ENCODE data around the gene GFRA1.
"Not testable (repeated sequence)": the region's sequence is repeated elsewhere in the genome, so short reads cannot be mapped to it uniquely, and the experiment has no call there.

GFRA1 gene

GRCh38 chr10:116039612-116040011, 233.4 kb downstream of the GFRA1 start:
- no peak for TF ChIP-seq CTCF (IDR thresholded peaks at IDR 0.05; ENCODE audit: low read depth, low read length)

GRCh38 chr10:116038259-116038658, 234.7 kb downstream of the GFRA1 start:
- H3K4me3 ChIP-seq (ENCODE audit: low read depth, low read length), result no peak overlapping the region
- no peak for TF ChIP-seq CTCF (IDR thresholded peaks at IDR 0.05; ENCODE audit: low read depth, low read length)

More at GRCh38 chr10:116039612-116040011, 233.4 kb downstream of the GFRA1 start:
- H3K4me3 ChIP-seq (ENCODE audit: low read depth, low read length), result no peak overlapping the region

- not testable (repeated sequence) for H3K4me3 ChIP-seq (ENCODE audit: low read depth, low read length)
Observed at GRCh38 chr10:116035406-116035805, 237.6 kb downstream of the GFRA1 start.

GRCh38 chr10:116030576-116030975, 242.4 kb downstream of the GFRA1 start:
- no peak for TF ChIP-seq CTCF (IDR thresholded peaks at IDR 0.05; ENCODE audit: low read depth, low read length)
- H3K4me3 ChIP-seq (ENCODE audit: low read depth, low read length), result no peak overlapping the region

- TF ChIP-seq CTCF (IDR thresholded peaks at IDR 0.05; ENCODE audit: low read depth, low read length), result no peak
- no peak overlapping the region for H3K4me3 ChIP-seq (ENCODE audit: low read depth, low read length)
Observed at GRCh38 chr10:116029826-116030225, 243.2 kb downstream of the GFRA1 start.

DNA sequence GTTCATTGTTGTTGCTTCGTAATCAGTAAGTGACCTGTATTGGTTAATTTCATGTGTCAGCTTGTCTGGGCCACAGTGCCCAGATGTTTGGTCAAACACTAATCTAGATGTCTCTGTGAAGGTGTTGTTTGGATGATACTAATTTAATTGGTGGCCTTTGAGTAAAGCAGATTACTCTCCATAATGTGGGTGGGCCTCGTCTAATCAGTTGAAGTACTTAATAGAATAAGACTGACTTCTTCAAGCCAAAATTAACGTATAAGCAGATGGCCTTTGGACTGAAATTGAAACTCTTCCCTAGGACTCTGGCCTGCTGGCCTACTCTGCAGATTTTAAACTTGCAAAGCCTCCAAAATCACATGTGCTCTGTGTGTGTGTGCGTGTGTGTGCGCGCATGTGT, 245.7 kb downstream of the GFRA1 start:
- H3K4me3 ChIP-seq (ENCODE audit: low read depth, low read length), result no peak overlapping the region
- no peak for TF ChIP-seq CTCF (IDR thresholded peaks at IDR 0.05; ENCODE audit: low read depth, low read length)

DNA sequence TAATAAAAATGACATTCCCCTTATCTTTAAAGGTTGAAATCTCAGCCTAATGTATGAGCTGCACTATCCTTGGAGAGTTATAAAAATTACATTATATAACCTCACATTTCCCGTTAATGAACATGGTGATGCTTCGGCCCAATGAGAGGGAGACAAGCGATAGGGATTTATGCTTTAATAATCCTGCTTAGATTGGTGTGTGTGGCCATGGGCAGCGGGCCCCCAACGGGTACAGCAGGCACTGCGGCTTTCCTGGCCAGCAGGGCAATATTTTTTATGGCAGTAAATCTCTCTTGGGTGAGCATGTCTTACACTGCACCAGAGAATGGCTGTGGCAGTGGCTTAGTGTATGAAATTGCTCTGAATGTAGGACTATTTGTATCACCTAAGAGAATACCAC, 246.3 kb downstream of the GFRA1 start:
- no peak overlapping the region for H3K4me3 ChIP-seq (ENCODE audit: low read depth, low read length)
- no peak for TF ChIP-seq CTCF (IDR thresholded peaks at IDR 0.05; ENCODE audit: low read depth, low read length)

DNA sequence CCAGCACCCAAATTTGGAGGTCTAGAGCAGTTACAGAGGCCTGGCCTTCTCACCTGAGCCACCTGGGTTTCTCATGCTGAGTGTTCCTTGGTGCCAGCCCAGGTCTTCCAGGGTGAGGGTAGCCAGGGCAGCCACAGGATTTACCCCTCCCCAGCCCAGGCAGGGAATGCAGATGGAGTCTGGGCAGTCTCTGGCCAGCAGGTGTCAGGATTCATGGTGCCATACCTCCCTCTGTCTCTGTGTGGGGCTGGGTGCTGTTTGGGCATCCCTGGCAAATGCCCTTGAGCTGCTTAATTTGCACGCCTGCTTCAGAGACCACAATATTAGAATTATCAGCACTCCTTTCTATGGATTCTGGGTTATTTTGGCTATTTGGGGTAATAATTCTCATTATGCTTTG, 246.7 kb downstream of the GFRA1 start:
- TF ChIP-seq CTCF (IDR thresholded peaks at IDR 0.05; ENCODE audit: low read depth, low read length), result no peak
- H3K4me3 ChIP-seq (ENCODE audit: low read depth, low read length), result no peak overlapping the region
